Heart right ventricle (tissue), 16 donors: ENCODE measurements around the gene CDC5L. TPM values are rescaled to one million over a fixed set of nuclear protein-coding genes. Genes with fewer than 3 reads are reported as not detected.

ENCODE experiments used
- ATAC-seq, 8 donors: fragments of 200-7000 bp; cut with Tn5 transposase; one replicate each; pipeline ENCODE4 v1.9.1; 2020; ENCODE audit warnings: mild to moderate bottlenecking in 8 of 8, moderate library complexity in 8 of 8, moderate number of reproducible peaks in 1 of 8
- DNase-seq, 2 donors: peaks; one replicate each; pipeline ENCODE4 v3.0.0-alpha.2; 2020
- H3K27ac ChIP-seq, 10 donors: fragments of 200-600 bp; sonication (generic) in 2 of 10; one replicate each; pipeline versions ENCODE4 v1.5.0 to v1.8.0; 2020 to 2022; ENCODE audit warnings: mild to moderate bottlenecking in 3 of 10
- H3K27me3 ChIP-seq, 7 donors: fragments of 200-600 bp; one replicate each; pipeline ENCODE4 v1.8.0; 2021 to 2022; ENCODE audit warnings: mild to moderate bottlenecking in 2 of 7
- H3K36me3 ChIP-seq, 9 donors: fragments of 200-600 bp; sonication (generic) in 1 of 9; one replicate each; pipeline versions ENCODE4 v1.5.0 to v1.8.0; 2020 to 2022; ENCODE audit warnings: mild to moderate bottlenecking in 2 of 9
- H3K4me1 ChIP-seq, 9 donors: fragments of 200-600 bp; sonication (generic) in 1 of 9; one replicate each; pipeline versions ENCODE4 v1.5.0 to v1.8.0; 2020 to 2022; ENCODE audit warnings: mild to moderate bottlenecking in 4 of 9
- H3K4me3 ChIP-seq, 10 donors: fragments of 200-600 bp; sonication (generic) in 2 of 10; one replicate each; pipeline versions ENCODE4 v1.5.0 to v1.8.0; 2020 to 2022; ENCODE audit warnings: mild to moderate bottlenecking in 7 of 10, moderate library complexity in 2 of 10
- H3K9me3 ChIP-seq, 11 donors: fragments of 200-600 bp in 10 of 11; sonication (generic) in 2 of 11; one replicate each; pipeline versions ENCODE4 v1.5.0 to v1.8.0; 2013 to 2022; ENCODE audit warnings: mild to moderate bottlenecking in 2 of 11, control low read depth in 1 of 11, moderate library complexity in 1 of 11
- CTCF ChIP-seq, 9 donors: fragments of 200-600 bp; sonication (generic) in 2 of 9; IDR thresholded peaks; one replicate each; pipeline versions ENCODE4 v1.5.0 to v1.8.0; 2021 to 2022; ENCODE audit warnings: antibody characterized with exemption in 9 of 9, mild to moderate bottlenecking in 5 of 9, moderate library complexity in 1 of 9
- WGBS, 2 donors: extraction: QIAGEN DNeasy Blood & Tissue Kit; methylation state at CpG; one replicate each; pipeline ENCODE4 v1.1.7; 2013; ENCODE audit warnings: inconsistent platforms in 1 of 2; 5-methylcytosine and 5-hydroxymethylcytosine counted together
- intact Hi-C, 10 donors: fragments of 100-400 bp; cut with DNase I; formaldehyde crosslinking; loops; one replicate each; pipeline versions ENCODE4 v1.11.1 to v1.14.2; 2022
- microRNA-seq, 2 donors: library from miRNA; unstranded; fragments of <30 nt; microRNA quantifications; one replicate each; pipeline ENCODE4 v1.2.0, GENCODE V29; 2021
- polyA plus RNA-seq, 2 donors: library from polyadenylated mRNA; stranded (reverse); fragments of 200-250 nt; gene quantifications; one replicate each; pipeline ENCODE4 v1.2.3, GENCODE V29; 2013
- total RNA-seq, 10 donors: library from RNA; stranded (reverse); fragmentation: NEBNext Ultra II Directional in 3 of 10; extraction: Animal tissue kit (Norgen Biotek cat#: 25700) in 3 of 10; gene quantifications; one replicate each; pipeline versions ENCODE4 v1.2.1 to v1.2.4, GENCODE V29; 2021 to 2023
- donor health status: Arrhythmogenic right ventricular cardiomyopathy.
- donor health status: ischemic (EF 13 %, LVEDD 7.1; RV severe dilation, severe dysfunction).
- donor health status: healthy with polysubstance abuse.
- donor health status: DM: no; HTN: yes; CAD: no.
- donor health status: DM: no; HTN: no; CAD: no.
- donor health status: ischemic (EF 25% LVEDD 6.9; RV normal size, moderate dysfunction).
- donor health status: ischemic (EF 25% LVEDD 5.7; RV mildly dilated, moderate dysfunction).
- donor health status: healthy.
- donor health status: DM: yes; HTN: yes; CAD: no.
- donor health status: Ischemic cardiomyopathy.
- donor health status: ischemic (EF 35%, LVEDD 5.7; RV mildly dilated, moderate dysfunction).
- donor health status: nonischemic (EF 11% LVEDD 7.7; RV severe dilation, severe dysfunction).
- donor health status: DM: yes; HTN: yes; CAD: no.
- donor health status: PGD.
- donor health status: ischemic (EF 29% LVEDD 5.4; RV normal size, mild dysfunction).
- donor health status: nonischemic (EF 23%, LVEDD 6.1; RV moderate dilation, normal function).

The CDC5L gene
- total and polyA plus RNA-seq, 12 donors, result 5.4 to 26.5 (median 20.5) TPM

GRCh38 chr6:44498436-44498835 is 110.9 kb downstream of the CDC5L start:
- peaks cover 0 to 7% (median 0%) of the 10 kb centered on the region in 11 donors for H3K9me3 ChIP-seq
- no peak overlapping the region for H3K27ac ChIP-seq
- H3K36me3 ChIP-seq, result no peaks in the 10 kb centered on the region
- H3K27me3 ChIP-seq, result peaks cover 0 to 3% (median 0%) of the 10 kb centered on the region in 7 donors
- intact Hi-C loops, result loop anchor here in 1 of 10 donors (10.0 kb wide), 1 partner anchor 306 kb away; no protein-coding TSS in a partner anchor
- H3K4me1 ChIP-seq, result no peaks in the 10 kb centered on the region
- no peak overlapping the region for H3K4me3 ChIP-seq
- WGBS, 2 donors, result 82 to 85% methylated on average over 5 of the region's 5 CpGs
- ATAC-seq (no peak), DNase-seq (no peak)
- TF ChIP-seq CTCF (IDR thresholded peaks at IDR 0.05), result no peak

GRCh38 chr6:44499609-44500008 is 112.1 kb downstream of the CDC5L start:
- Histone ChIP-seq H3K9me3 (peaks cover 0 to 7% (median 0%) of the 10 kb centered on the region in 11 donors), H3K4me3 (no peak overlapping the region), H3K27ac (no peak overlapping the region), H3K4me1 (no peaks in the 10 kb centered on the region), H3K36me3 (no peaks in the 10 kb centered on the region), H3K27me3 (no peaks in the 10 kb centered on the region)
- intact Hi-C loops, result loop anchor here in 1 of 10 donors (10.0 kb wide), 1 partner anchor 305 kb away; no protein-coding TSS in a partner anchor
- no peak for ATAC-seq
- TF ChIP-seq CTCF (IDR thresholded peaks at IDR 0.05), result no peak
- no peak for DNase-seq
- 70 to 85% methylated on average over 5 of the region's 5 CpGs for WGBS, 2 donors

Small RNAs within 50 kb of the gene (microRNA-seq; reads per million reads assigned to microRNA genes)
- 0 reads per million in 2 donors for gene MIR4642

Other genes with a start within 250 kb of the CDC5L start
- gene CAPN11, start 228.9 kb upstream of the CDC5L start, total RNA-seq, result under 1 TPM in 6 of 10 donors, not detected in 4; 0.09 to 0.72 (median 0.24) TPM
- gene CAPN11, start 228.9 kb upstream of the CDC5L start, polyA plus RNA-seq, result under 1 TPM; 0.32 to 0.37 TPM
- gene MYMX, start 170.8 kb upstream of the CDC5L start, total RNA-seq, result 1 to 10 TPM in 2 of 10 donors, under 1 TPM in 3, not detected in 5; 0.41 to 2.3 (median 0.86) TPM
- gene MYMX, start 170.8 kb upstream of the CDC5L start, polyA plus RNA-seq, result under 1 TPM in 1 of 2 donors, not detected in 1; 0.91 TPM
- gene SLC29A1, start 164.1 kb upstream of the CDC5L start, total RNA-seq, result 100 to 1,000 TPM; 104 to 198 (median 146) TPM
- gene SLC29A1, start 164.1 kb upstream of the CDC5L start, polyA plus RNA-seq, result 10 to 100 TPM; 46.3 to 90.9 TPM
- gene HSP90AB1, start 140.6 kb upstream of the CDC5L start, total RNA-seq, result 1,000 to 10,000 TPM in 4 of 10 donors, 100 to 1,000 TPM in 6; 675 to 1,053 (median 920) TPM
- 100 to 1,000 TPM; 235 to 764 TPM for gene HSP90AB1, start 140.6 kb upstream of the CDC5L start, polyA plus RNA-seq
- 10 to 100 TPM; 19.4 to 29.8 (median 23.7) TPM for gene SLC35B2, start 130.2 kb upstream of the CDC5L start, total RNA-seq
- gene SLC35B2, start 130.2 kb upstream of the CDC5L start, polyA plus RNA-seq, result 10 to 100 TPM in 1 of 2 donors, 1 to 10 TPM in 1; 9.1 to 27.2 TPM
- 1 to 10 TPM; 1.5 to 8.7 (median 3.4) TPM for gene NFKBIE, start 122.2 kb upstream of the CDC5L start, total RNA-seq
- 1 to 10 TPM; 5.7 to 5.9 TPM for gene NFKBIE, start 122.2 kb upstream of the CDC5L start, polyA plus RNA-seq
- gene TMEM151B, start 117.3 kb upstream of the CDC5L start, total RNA-seq, result 1 to 10 TPM in 1 of 10 donors, under 1 TPM in 5, not detected in 4; 0.09 to 2.2 (median 0.43) TPM
- gene TMEM151B, start 117.3 kb upstream of the CDC5L start, polyA plus RNA-seq, result 1 to 10 TPM in 1 of 2 donors, under 1 TPM in 1; 0.14 to 1.2 TPM
- gene AARS2, start 74.4 kb upstream of the CDC5L start, total RNA-seq, result 10 to 100 TPM in 1 of 10 donors, 1 to 10 TPM in 9; 7.0 to 10.9 (median 8.5) TPM
- 1 to 10 TPM; 4.7 to 6.5 TPM for gene AARS2, start 74.4 kb upstream of the CDC5L start, polyA plus RNA-seq
- gene SPATS1, start 45.1 kb upstream of the CDC5L start, total RNA-seq, result not detected
- not detected for gene SPATS1, start 45.1 kb upstream of the CDC5L start, polyA plus RNA-seq